Measurements from ENCODE around the gene HOXA5. TPM values are rescaled to one million over a fixed set of nuclear protein-coding genes. Genes with fewer than 3 reads are reported as not detected.

Gene HOXA5
- total RNA-seq, 1 donor from 2014 or later = not detected

DNA sequence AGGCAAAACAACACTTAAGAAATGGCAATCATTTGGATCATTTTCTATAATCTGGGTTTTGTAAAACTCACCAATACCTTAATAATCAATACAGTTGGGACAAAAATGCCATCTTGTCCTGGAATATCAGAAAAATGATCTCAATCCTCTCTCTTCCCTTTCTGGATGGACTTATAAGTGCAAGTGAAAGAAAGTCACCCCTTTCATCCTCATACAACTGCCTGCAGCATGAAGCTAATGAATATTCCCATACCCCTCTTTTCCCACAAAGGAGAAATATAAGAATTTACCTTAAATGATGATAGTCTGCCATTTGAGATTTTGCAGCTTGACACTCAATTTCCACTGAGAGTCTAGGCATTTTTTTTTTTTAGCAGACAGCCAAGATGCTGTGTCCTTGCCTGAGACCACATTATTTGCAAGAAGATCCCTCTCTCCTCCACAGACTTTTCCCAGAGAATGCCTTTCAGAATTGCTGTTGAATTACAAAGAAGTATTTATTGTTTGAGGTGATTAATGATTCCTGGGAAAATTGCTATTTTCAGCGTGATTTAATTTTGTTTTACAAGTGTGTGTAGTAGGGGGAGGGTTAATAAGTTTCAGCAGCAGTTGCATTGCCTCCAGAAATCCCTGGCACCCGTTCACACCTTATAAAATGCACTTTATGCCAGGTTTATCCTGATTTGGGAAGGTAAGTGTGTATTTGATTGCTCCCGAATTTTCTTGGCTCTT, 16.7 kb downstream of the HOXA5 start:
- Mint-ChIP-seq H3K9me3 (ENCODE audit: low read depth) (no peaks in the 10 kb centered on the region), H3K4me3 (ENCODE audit: unreplicated experiment) (no peak overlapping the region), H3K36me3 (ENCODE audit: low read depth) (peaks cover 9% of the 10 kb centered on the region), H3K27ac (ENCODE audit: unreplicated experiment) (no peak overlapping the region), H3K4me1 (ENCODE audit: low read depth) (peaks cover 9% of the 10 kb centered on the region), H3K27me3 (ENCODE audit: low read depth) (peaks cover 89% of the 10 kb centered on the region)
- TF ChIP-seq, protein P1, sequence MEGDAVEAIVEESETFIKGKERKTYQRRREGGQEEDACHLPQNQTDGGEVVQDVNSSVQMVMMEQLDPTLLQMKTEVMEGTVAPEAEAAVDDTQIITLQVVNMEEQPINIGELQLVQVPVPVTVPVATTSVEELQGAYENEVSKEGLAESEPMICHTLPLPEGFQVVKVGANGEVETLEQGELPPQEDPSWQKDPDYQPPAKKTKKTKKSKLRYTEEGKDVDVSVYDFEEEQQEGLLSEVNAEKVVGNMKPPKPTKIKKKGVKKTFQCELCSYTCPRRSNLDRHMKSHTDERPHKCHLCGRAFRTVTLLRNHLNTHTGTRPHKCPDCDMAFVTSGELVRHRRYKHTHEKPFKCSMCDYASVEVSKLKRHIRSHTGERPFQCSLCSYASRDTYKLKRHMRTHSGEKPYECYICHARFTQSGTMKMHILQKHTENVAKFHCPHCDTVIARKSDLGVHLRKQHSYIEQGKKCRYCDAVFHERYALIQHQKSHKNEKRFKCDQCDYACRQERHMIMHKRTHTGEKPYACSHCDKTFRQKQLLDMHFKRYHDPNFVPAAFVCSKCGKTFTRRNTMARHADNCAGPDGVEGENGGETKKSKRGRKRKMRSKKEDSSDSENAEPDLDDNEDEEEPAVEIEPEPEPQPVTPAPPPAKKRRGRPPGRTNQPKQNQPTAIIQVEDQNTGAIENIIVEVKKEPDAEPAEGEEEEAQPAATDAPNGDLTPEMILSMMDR (IDR thresholded peaks at IDR 0.05) = no peak
- DNase-seq (ENCODE audit: low spot score) = no peak

DNA sequence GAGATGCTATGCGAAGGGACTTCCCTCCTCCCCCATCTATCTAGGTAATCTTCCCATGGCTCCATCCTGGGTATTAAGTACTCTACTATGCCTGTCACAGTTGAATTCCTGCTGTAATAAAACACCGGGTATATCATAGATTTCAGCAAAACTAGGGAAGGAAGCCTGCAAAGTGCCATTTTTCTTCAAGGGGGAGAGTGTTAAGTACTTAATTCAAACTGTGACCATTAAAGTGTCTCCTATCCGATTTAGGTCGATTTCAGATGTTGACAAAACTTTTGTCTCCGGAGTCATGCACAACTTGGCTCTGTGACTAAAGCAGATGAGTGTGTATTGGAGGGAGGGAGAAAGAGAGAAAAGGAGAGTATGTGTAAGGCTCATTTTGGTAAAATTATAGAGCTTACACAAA, 17.5 kb downstream of the HOXA5 start:
- no peak for DNase-seq (ENCODE audit: low spot score)
- Mint-ChIP-seq H3K36me3 (ENCODE audit: low read depth) (peaks cover 9% of the 10 kb centered on the region), H3K9me3 (ENCODE audit: low read depth) (no peaks in the 10 kb centered on the region), H3K4me1 (ENCODE audit: low read depth) (peaks cover 9% of the 10 kb centered on the region), H3K27ac (ENCODE audit: unreplicated experiment) (no peak overlapping the region), H3K27me3 (ENCODE audit: low read depth) (peaks cover 89% of the 10 kb centered on the region), H3K4me3 (ENCODE audit: unreplicated experiment) (no peak overlapping the region)
- TF ChIP-seq, protein P1 (IDR thresholded peaks at IDR 0.05) = no peak

GRCh38 chr7:27124902-27125689, 18.4 kb downstream of the HOXA5 start:
- TF ChIP-seq, protein P1 (IDR thresholded peaks at IDR 0.05) = no peak
- Mint-ChIP-seq H3K27ac (ENCODE audit: unreplicated experiment) (no peak overlapping the region), H3K4me1 (ENCODE audit: low read depth) (peaks cover 9% of the 10 kb centered on the region), H3K27me3 (ENCODE audit: low read depth) (peaks cover 97% of the 10 kb centered on the region), H3K9me3 (ENCODE audit: low read depth) (no peaks in the 10 kb centered on the region), H3K4me3 (ENCODE audit: unreplicated experiment) (no peak overlapping the region), H3K36me3 (ENCODE audit: low read depth) (peaks cover 9% of the 10 kb centered on the region)
- no peak for DNase-seq (ENCODE audit: low spot score)

DNA sequence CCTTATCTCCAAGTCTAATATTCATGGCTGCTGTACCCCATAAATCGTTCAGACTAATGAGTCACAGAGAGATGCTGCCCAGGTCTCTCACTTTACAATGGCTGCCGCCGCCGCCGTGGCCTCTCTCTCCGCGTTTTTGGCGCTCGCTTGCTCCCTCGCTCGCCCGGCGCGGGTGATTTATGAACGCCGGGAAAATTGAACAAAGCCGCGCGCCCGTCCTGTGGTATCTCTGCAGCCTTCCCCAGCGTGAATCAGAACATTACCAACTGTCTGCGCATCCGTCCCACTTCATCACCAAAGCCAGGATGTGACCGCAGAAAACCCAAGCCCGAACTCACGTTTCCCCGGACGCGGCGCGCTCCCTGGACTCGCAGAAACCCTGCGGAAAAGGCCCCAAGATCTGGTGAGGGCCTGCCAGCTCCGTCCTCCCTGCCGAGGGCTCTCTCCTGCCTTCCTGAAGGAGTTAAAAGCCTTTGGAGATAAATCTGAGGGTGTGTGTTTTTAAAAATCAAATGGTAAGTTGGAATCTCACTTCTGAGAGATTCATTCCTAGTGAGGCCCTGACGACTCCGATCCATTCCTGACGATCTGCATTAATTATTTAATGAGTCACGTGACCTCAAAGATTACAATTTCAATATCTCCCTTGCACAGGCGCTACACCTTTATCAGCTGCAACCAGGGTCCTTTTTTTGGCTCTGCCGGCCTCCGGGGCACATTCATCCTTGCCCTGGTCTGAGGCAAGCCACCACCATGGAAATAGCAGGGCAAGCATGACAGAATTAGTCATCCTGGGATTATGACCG, 19.2 kb downstream of the HOXA5 start:
- peak overlapping the region; percentile 40 for H3K4me3 Mint-ChIP-seq (ENCODE audit: unreplicated experiment)
- TF ChIP-seq, protein P1 (IDR thresholded peaks at IDR 0.05) = no peak
- no peaks in the 10 kb centered on the region for H3K9me3 Mint-ChIP-seq (ENCODE audit: low read depth)
- peaks cover 9% of the 10 kb centered on the region for H3K4me1 Mint-ChIP-seq (ENCODE audit: low read depth)
- H3K27me3 Mint-ChIP-seq (ENCODE audit: low read depth) = peaks cover 99% of the 10 kb centered on the region
- DNase-seq (ENCODE audit: low spot score) = no peak
- no peak overlapping the region for H3K27ac Mint-ChIP-seq (ENCODE audit: unreplicated experiment)
- peaks cover 11% of the 10 kb centered on the region for H3K36me3 Mint-ChIP-seq (ENCODE audit: low read depth)
